Psoas muscle (tissue), 8 donors: ENCODE data around the gene HEATR5A. TPM values are rescaled to one million over a fixed set of nuclear protein-coding genes. Genes with fewer than 3 reads are reported as not detected.

Experiments used
- ATAC-seq, 4 donors: fragments of 200-7000 bp; cut with Tn5 transposase; one replicate each; pipeline ENCODE4 v1.9.1; 2020; ENCODE audit warnings: moderate library complexity in 3 of 4, mild to moderate bottlenecking in 2 of 4
- DNase-seq, 2 donors: peaks; one replicate each; pipeline ENCODE4 v3.0.0-alpha.2; 2020
- H3K27ac ChIP-seq: fragments of 200-600 bp; one replicate; pipeline ENCODE4 v1.8.0; 2022
- H3K27me3 ChIP-seq, 3 donors: fragments of 200-600 bp in 1 of 3; one replicate each; pipeline versions ENCODE4 v1.6.1 to v1.8.0; 2013 to 2022; ENCODE audit warnings: low read length in 2 of 3, mild to moderate bottlenecking in 2 of 3, moderate library complexity in 1 of 3; ENCODE audit not compliant: insufficient read depth in 3 of 3
- H3K36me3 ChIP-seq, 2 donors: fragments of 200-600 bp in 1 of 2; one replicate each; pipeline versions ENCODE4 v1.6.1 to v1.8.0; 2013 to 2022; ENCODE audit warnings: low read depth in 1 of 2, mild to moderate bottlenecking in 1 of 2, moderate library complexity in 1 of 2; ENCODE audit not compliant: insufficient read depth in 1 of 2
- H3K4me1 ChIP-seq: fragments of 200-600 bp; one replicate; pipeline ENCODE4 v1.8.0; 2022
- H3K4me3 ChIP-seq: fragments of 200-600 bp; one replicate; pipeline ENCODE4 v1.8.0; 2022; ENCODE audit warnings: mild to moderate bottlenecking
- H3K9me3 ChIP-seq: fragments of 200-600 bp; one replicate; pipeline ENCODE4 v1.8.0; 2022
- WGBS, 3 donors: extraction: QIAGEN DNeasy Blood & Tissue Kit; methylation state at CpG; one replicate each; pipeline versions ENCODE4 v1.1.6 to v1.1.7; 2013; 5-methylcytosine and 5-hydroxymethylcytosine counted together
- intact Hi-C, 2 donors: fragments of 100-400 bp; cut with DNase I; formaldehyde crosslinking; loops; one replicate each; pipeline versions ENCODE4 v1.11.0 to v1.14.2; 2022
- polyA plus RNA-seq, 3 donors: library from polyadenylated mRNA; stranded (reverse); fragments of 200-250 nt; gene quantifications; one replicate each; pipeline ENCODE4 v1.2.3, GENCODE V29; 2013
- total RNA-seq, 4 donors: library from RNA; stranded (reverse); fragmentation: NEBNext Ultra II Directional in 2 of 4; extraction: Animal tissue kit (Norgen Biotek cat#: 25700) in 2 of 4; gene quantifications; one replicate each; pipeline versions ENCODE4 v1.2.1 to v1.2.4, GENCODE V29; 2021 to 2023
- TF ChIP-seq, protein P1 (sequence below): fragments of 200-600 bp; IDR thresholded peaks from one replicate; pipeline ENCODE4 v1.8.0; 2022; ENCODE audit warnings: antibody characterized with exemption
- donor health status: healthy with polysubstance abuse.
- donor health status: DM: no; HTN: no; CAD: no; lungs with moderate emphysema.
- donor health status: Bipolar disorder and iron deficiency.
- donor health status: healthy.
- donor health status: DM: yes; HTN: yes; CAD: no.
- donor health status: DM: no; HTN: no; CAD: no.
- donor health status: DM: no; HTN: no; CAD: no.
- donor health status: DM: yes; HTN: yes; CAD: no.

Gene HEATR5A
- total and polyA plus RNA-seq, 7 donors: 10.2 to 40.4 (median 21.5) TPM

GRCh38 chr14:31395119-31395518, 25.2 kb downstream of the HEATR5A start:
- peaks cover 5 to 72% of the 10 kb centered on the region in 2 donors for H3K36me3 ChIP-seq

GRCh38 chr14:31391977-31392503, 28.3 kb downstream of the HEATR5A start:
- peaks cover 15% of the 10 kb centered on the region for H3K4me1 ChIP-seq
- DNase-seq: no peak
- no peaks in the 10 kb centered on the region for H3K27me3 ChIP-seq
- H3K36me3 ChIP-seq: peaks cover 5 to 44% of the 10 kb centered on the region in 2 donors
- no peak overlapping the region for H3K4me3 ChIP-seq
- intact Hi-C loops: no loop called here
- H3K27ac ChIP-seq: no peak overlapping the region
- TF ChIP-seq, protein P1, sequence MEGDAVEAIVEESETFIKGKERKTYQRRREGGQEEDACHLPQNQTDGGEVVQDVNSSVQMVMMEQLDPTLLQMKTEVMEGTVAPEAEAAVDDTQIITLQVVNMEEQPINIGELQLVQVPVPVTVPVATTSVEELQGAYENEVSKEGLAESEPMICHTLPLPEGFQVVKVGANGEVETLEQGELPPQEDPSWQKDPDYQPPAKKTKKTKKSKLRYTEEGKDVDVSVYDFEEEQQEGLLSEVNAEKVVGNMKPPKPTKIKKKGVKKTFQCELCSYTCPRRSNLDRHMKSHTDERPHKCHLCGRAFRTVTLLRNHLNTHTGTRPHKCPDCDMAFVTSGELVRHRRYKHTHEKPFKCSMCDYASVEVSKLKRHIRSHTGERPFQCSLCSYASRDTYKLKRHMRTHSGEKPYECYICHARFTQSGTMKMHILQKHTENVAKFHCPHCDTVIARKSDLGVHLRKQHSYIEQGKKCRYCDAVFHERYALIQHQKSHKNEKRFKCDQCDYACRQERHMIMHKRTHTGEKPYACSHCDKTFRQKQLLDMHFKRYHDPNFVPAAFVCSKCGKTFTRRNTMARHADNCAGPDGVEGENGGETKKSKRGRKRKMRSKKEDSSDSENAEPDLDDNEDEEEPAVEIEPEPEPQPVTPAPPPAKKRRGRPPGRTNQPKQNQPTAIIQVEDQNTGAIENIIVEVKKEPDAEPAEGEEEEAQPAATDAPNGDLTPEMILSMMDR: no peak
- no peaks in the 10 kb centered on the region for H3K9me3 ChIP-seq
- ATAC-seq: no peak

More at GRCh38 chr14:31395119-31395518, 25.2 kb downstream of the HEATR5A start:
- Histone ChIP-seq H3K27ac (no peak overlapping the region), H3K27me3 (no peaks in the 10 kb centered on the region), H3K4me1 (no peaks in the 10 kb centered on the region), H3K9me3 (no peaks in the 10 kb centered on the region), H3K4me3 (no peak overlapping the region)
- TF ChIP-seq, protein P1: no peak
- DNase-seq (no peak), ATAC-seq (no peak)
- intact Hi-C loops: no loop called here
- WGBS, 3 donors: 84 to 87% (median 85%) methylated on average over 3 of the region's 3 CpGs

GRCh38 chr14:31391473-31391872, 28.9 kb downstream of the HEATR5A start:
- Histone ChIP-seq H3K36me3 (peaks cover 5 to 44% of the 10 kb centered on the region in 2 donors), H3K9me3 (no peaks in the 10 kb centered on the region), H3K4me3 (no peak overlapping the region), H3K27me3 (no peaks in the 10 kb centered on the region), H3K4me1 (peaks cover 15% of the 10 kb centered on the region), H3K27ac (no peak overlapping the region)
- 97 to 98% (median 97%) methylated on average over 3 of the region's 3 CpGs for WGBS, 3 donors
- ATAC-seq (no peak), DNase-seq (no peak)
- intact Hi-C loops: no loop called here
- TF ChIP-seq, protein P1: no peak

- H3K27me3 ChIP-seq: no peaks in the 10 kb centered on the region
- peak in 3 of 4 donors; percentile 25 to 48 (median 40) for ATAC-seq
- intact Hi-C loops: no loop called here
- 27 to 51% (median 34%) methylated on average over 2 of the region's 2 CpGs for WGBS, 3 donors
- H3K36me3 ChIP-seq: peaks cover 5 to 43% of the 10 kb centered on the region in 2 donors
- no peaks in the 10 kb centered on the region for H3K9me3 ChIP-seq
- TF ChIP-seq, protein P1: no peak
- H3K27ac ChIP-seq: no peak overlapping the region
- H3K4me1 ChIP-seq: peaks cover 15% of the 10 kb centered on the region
- no peak for DNase-seq
- no peak overlapping the region for H3K4me3 ChIP-seq
Measured at GRCh38 chr14:31389946-31390345, 30.4 kb downstream of the HEATR5A start.
